SJSA1 (cell line): ENCODE measurements around the gene PRLR. TPM values are rescaled to one million over a fixed set of nuclear protein-coding genes. Genes with fewer than 3 reads are reported as not detected.

Source experiments
- DNase-seq, 2 experiments: peaks; one replicate each; pipeline ENCODE4 v3.0.0-alpha.2; 2015 to 2020; ENCODE audit warnings: low spot score in 2 of 2, low read depth in 1 of 2
- H3K27ac ChIP-seq: fragments of 250-450 bp; sonication (Bioruptor Pico); 2 replicates; pipeline ENCODE4 v1.5.1; 2020; ENCODE audit warnings: mild to moderate bottlenecking, moderate library complexity
- H3K27me3 ChIP-seq: fragments of 250-450 bp; sonication (Bioruptor Pico); replicated peaks from 2 replicates; pipeline ENCODE4 v1.5.1; 2020; ENCODE audit warnings: mild to moderate bottlenecking, moderate library complexity
- H3K36me3 ChIP-seq: fragments of 250-450 bp; sonication (Bioruptor Pico); 2 replicates; pipeline ENCODE4 v1.5.1; 2020; ENCODE audit warnings: mild to moderate bottlenecking
- H3K4me1 ChIP-seq: fragments of 250-450 bp; sonication (Bioruptor Pico); replicated peaks from 2 replicates; pipeline ENCODE4 v1.6.1; 2021; ENCODE audit warnings: mild to moderate bottlenecking
- H3K4me3 ChIP-seq: fragments of 250-450 bp; sonication (Bioruptor Pico); 2 replicates; pipeline ENCODE4 v1.5.1; 2020; ENCODE audit warnings: mild to moderate bottlenecking
- H3K9me3 ChIP-seq: fragments of 250-450 bp; sonication (Bioruptor Pico); replicated peaks from 2 replicates; pipeline ENCODE4 v1.5.1; 2020; ENCODE audit warnings: mild to moderate bottlenecking
- total RNA-seq: library from RNA; depleted of rRNA; stranded (reverse); fragments of >200 nt; shearing (Covaris generic); gene quantifications from 2 replicates; pipeline ENCODE4 v1.2.3, GENCODE V29; 2014

Gene PRLR
- total RNA-seq, 1 experiment from 2014 or later = 0.05 TPM

- Histone ChIP-seq H3K9me3 (no peaks in the 10 kb centered on the region), H3K4me3 (no peak overlapping the region), H3K4me1 (no peaks in the 10 kb centered on the region), H3K27ac (no peak overlapping the region), H3K36me3 (no peaks in the 10 kb centered on the region), H3K27me3 (no peaks in the 10 kb centered on the region)
- DNase-seq = no peak
Observed at GRCh38 chr5:35244171-35244570, 13.9 kb upstream of the PRLR start.

GRCh38 chr5:35242702-35243258 is 12.5 kb upstream of the PRLR start:
- no peak for DNase-seq

GRCh38 chr5:35240892-35241291 is 10.6 kb upstream of the PRLR start:
- DNase-seq = no peak
- no peaks in the 10 kb centered on the region for H3K36me3 ChIP-seq
- H3K27me3 ChIP-seq = no peaks in the 10 kb centered on the region; the same call in 1 of the 2 replicates
- no peak overlapping the region for H3K27ac ChIP-seq
- H3K4me3 ChIP-seq = no peak overlapping the region
- H3K9me3 ChIP-seq = no peaks in the 10 kb centered on the region; the same call in 1 of the 2 replicates
- H3K4me1 ChIP-seq = no peaks in the 10 kb centered on the region

More at GRCh38 chr5:35242702-35243258, 12.5 kb upstream of the PRLR start:
- Histone ChIP-seq H3K36me3 (no peaks in the 10 kb centered on the region), H3K4me1 (no peaks in the 10 kb centered on the region), H3K27ac (no peak overlapping the region), H3K4me3 (no peak overlapping the region), H3K27me3 (no peaks in the 10 kb centered on the region), H3K9me3 (no peaks in the 10 kb centered on the region; the same call in 1 of the 2 replicates)

- no peak for DNase-seq
- H3K27ac ChIP-seq = no peak overlapping the region
- H3K4me1 ChIP-seq = no peaks in the 10 kb centered on the region
- H3K27me3 ChIP-seq = no peaks in the 10 kb centered on the region; the same call in 1 of the 2 replicates
- H3K4me3 ChIP-seq = no peak overlapping the region
- no peaks in the 10 kb centered on the region for H3K36me3 ChIP-seq
- no peaks in the 10 kb centered on the region; the same call in 1 of the 2 replicates for H3K9me3 ChIP-seq
Observed at GRCh38 chr5:35239911-35240610, 9.8 kb upstream of the PRLR start.

- H3K4me1 ChIP-seq = no peaks in the 10 kb centered on the region
- no peak for DNase-seq
- H3K36me3 ChIP-seq = no peaks in the 10 kb centered on the region
- H3K9me3 ChIP-seq = no peaks in the 10 kb centered on the region; the same call in 1 of the 2 replicates
- H3K27ac ChIP-seq = no peak overlapping the region
- no peaks in the 10 kb centered on the region; the same call in 1 of the 2 replicates for H3K27me3 ChIP-seq
- no peak overlapping the region for H3K4me3 ChIP-seq
Observed at GRCh38 chr5:35239476-35239875, 9.2 kb upstream of the PRLR start.

GRCh38 chr5:35237580-35238376 is 7.5 kb upstream of the PRLR start:
- DNase-seq = no peak
- Histone ChIP-seq H3K4me3 (no peak overlapping the region), H3K27me3 (no peaks in the 10 kb centered on the region; the same call in 1 of the 2 replicates), H3K27ac (no peak overlapping the region), H3K9me3 (no peaks in the 10 kb centered on the region; the same call in 1 of the 2 replicates), H3K4me1 (no peaks in the 10 kb centered on the region), H3K36me3 (no peaks in the 10 kb centered on the region)

- no peaks in the 10 kb centered on the region for H3K36me3 ChIP-seq
- H3K27ac ChIP-seq = no peak overlapping the region
- no peaks in the 10 kb centered on the region; the same call in 1 of the 2 replicates for H3K9me3 ChIP-seq
- H3K4me3 ChIP-seq = no peak overlapping the region
- no peak for DNase-seq
- H3K27me3 ChIP-seq = no peaks in the 10 kb centered on the region; the same call in 1 of the 2 replicates
- no peaks in the 10 kb centered on the region for H3K4me1 ChIP-seq
Observed at GRCh38 chr5:35236770-35237169, 6.5 kb upstream of the PRLR start.

- H3K9me3 ChIP-seq = no peaks in the 10 kb centered on the region; the same call in 1 of the 2 replicates
- H3K27ac ChIP-seq = no peak overlapping the region
- no peak for DNase-seq
- no peaks in the 10 kb centered on the region for H3K4me1 ChIP-seq
- peaks cover 23% of the 10 kb centered on the region for H3K27me3 ChIP-seq
- no peak overlapping the region for H3K4me3 ChIP-seq
- no peaks in the 10 kb centered on the region for H3K36me3 ChIP-seq
Observed at GRCh38 chr5:35233601-35234000, 3.3 kb upstream of the PRLR start.

- peaks cover 26% of the 10 kb centered on the region for H3K27me3 ChIP-seq
- H3K4me3 ChIP-seq = no peak overlapping the region
- no peaks in the 10 kb centered on the region for H3K36me3 ChIP-seq
- no peak for DNase-seq
- no peaks in the 10 kb centered on the region for H3K4me1 ChIP-seq
- no peaks in the 10 kb centered on the region; the same call in 1 of the 2 replicates for H3K9me3 ChIP-seq
- H3K27ac ChIP-seq = no peak overlapping the region
Observed at GRCh38 chr5:35233121-35233520, 2.8 kb upstream of the PRLR start.

GRCh38 chr5:35232124-35232523 is 1.8 kb upstream of the PRLR start:
- Histone ChIP-seq H3K27me3 (peaks cover 26% of the 10 kb centered on the region), H3K9me3 (no peaks in the 10 kb centered on the region)

GRCh38 chr5:35229076-35230037 is 930 bp downstream of the PRLR start:
- Histone ChIP-seq H3K27ac (no peak overlapping the region), H3K27me3 (peaks cover 38% of the 10 kb centered on the region), H3K9me3 (no peaks in the 10 kb centered on the region), H3K4me1 (no peaks in the 10 kb centered on the region), H3K36me3 (no peaks in the 10 kb centered on the region), H3K4me3 (no peak overlapping the region)
- no peak for DNase-seq

More at GRCh38 chr5:35232124-35232523, 1.8 kb upstream of the PRLR start:
- H3K4me3 ChIP-seq = no peak overlapping the region
- no peak for DNase-seq
- H3K27ac ChIP-seq = no peak overlapping the region
- no peaks in the 10 kb centered on the region for H3K4me1 ChIP-seq
- no peaks in the 10 kb centered on the region for H3K36me3 ChIP-seq

- DNase-seq = no peak
- Histone ChIP-seq H3K27me3 (peaks cover 39% of the 10 kb centered on the region), H3K36me3 (no peaks in the 10 kb centered on the region), H3K27ac (no peak overlapping the region), H3K9me3 (no peaks in the 10 kb centered on the region), H3K4me1 (no peaks in the 10 kb centered on the region), H3K4me3 (no peak overlapping the region)
Observed at GRCh38 chr5:35228310-35228709, 2.0 kb downstream of the PRLR start.

GRCh38 chr5:35227720-35228119 is 2.6 kb downstream of the PRLR start:
- DNase-seq = no peak
- Histone ChIP-seq H3K27me3 (peaks cover 39% of the 10 kb centered on the region), H3K4me1 (no peaks in the 10 kb centered on the region), H3K9me3 (no peaks in the 10 kb centered on the region), H3K27ac (no peak overlapping the region), H3K36me3 (no peaks in the 10 kb centered on the region), H3K4me3 (no peak overlapping the region)
